ENCODE results near the gene TMEM132A. TPM values are rescaled to one million over a fixed set of nuclear protein-coding genes. Genes with fewer than 3 reads are reported as not detected.

Gene TMEM132A
- total and polyA plus RNA-seq, 9 of the 15 experiments (the other 6 are each of a cell fraction or from before 2014, with no cell fraction given), result 0.04 to 1.1 (median 0.18) TPM; not detected in 4

- TF ChIP-seq ZNF407 (IDR thresholded peaks at IDR 0.05; ENCODE audit: low read depth) (no peak), NCOR1 (IDR thresholded peaks at IDR 0.05) (peak; percentile 78), HDAC2 (IDR thresholded peaks at IDR 0.05) (peak; percentile 47; the same call in 1 of the 2 replicates), STAG1 (CRISPR knock-in tag; IDR thresholded peaks at IDR 0.05; ENCODE audit: borderline replicate concordance) (no peak), SPI1 (IDR thresholded peaks at IDR 0.05; ENCODE audit: borderline replicate concordance, low read depth, low read length) (no peak), ZFP36 (IDR thresholded peaks at IDR 0.05; ENCODE audit: low read depth, low read length, partially characterized antibody) (no peak), ZBTB17 (CRISPR knock-in tag; IDR thresholded peaks at IDR 0.05) (no peak), RAD21 (CRISPR knock-in tag; conservative IDR thresholded peaks at IDR 0.05 in 1 of 2, IDR thresholded peaks at IDR 0.05 in 1 of 2) (no peak), THRB (CRISPR knock-in tag; conservative IDR thresholded peaks at IDR 0.05) (no peak), ELF2 (CRISPR knock-in tag; IDR thresholded peaks at IDR 0.05) (no peak), CTBP1 (IDR thresholded peaks at IDR 0.05; ENCODE audit: borderline replicate concordance) (peak; percentile 83), ZNF224 (CRISPR knock-in tag; IDR thresholded peaks at IDR 0.05) (no peak), SRSF9 (IDR thresholded peaks at IDR 0.05; ENCODE audit: borderline replicate concordance, low read depth, low read length) (no peak), ZNF23 (CRISPR knock-in tag; IDR thresholded peaks at IDR 0.05) (no peak), RHOXF2B (CRISPR knock-in tag; conservative IDR thresholded peaks at IDR 0.05) (no peak), PHTF2 (CRISPR knock-in tag; IDR thresholded peaks at IDR 0.05) (no peak), ZNF175 (CRISPR knock-in tag; IDR thresholded peaks at IDR 0.05; ENCODE audit: low read depth) (no peak), HEY1 (CRISPR knock-in tag; IDR thresholded peaks at IDR 0.05; ENCODE audit: borderline replicate concordance) (no peak), ZC3H4 (CRISPR knock-in tag; IDR thresholded peaks at IDR 0.05; ENCODE audit: borderline replicate concordance) (no peak), SP1 (CRISPR knock-in tag; IDR thresholded peaks at IDR 0.05) (peak; percentile 25; the same call in 1 of the 2 replicates), MAX (CRISPR knock-in tag; IDR thresholded peaks at IDR 0.05) (no peak)
Observed at GRCh38 chr11:60891103-60891741, 33.0 kb upstream of the TMEM132A start (continued).
